ENCODE measurements around the gene ITGBL1.
A peak's percentile ranks its signal among the peaks of the same experiment; 100 is the strongest.

The ITGBL1 gene

GRCh38 chr13:101416181-101417042 lies 36.1 kb upstream of the ITGBL1 start, which contains the start of gene NALCN:
TSS of gene NALCN (minus strand) at chr13:101416508. CDS start at chr13:101399126, 17,382 bp downstream.
- H3K4me1 ChIP-seq (ENCODE audit: low read length): peaks cover 11% of the 10 kb centered on the region
- H3K9me3 ChIP-seq (replicated peaks; ENCODE audit: insufficient read depth, low read length): no peaks in the 10 kb centered on the region
- peak within 1 kb of the TSS; percentile 55; the same call in 1 of the 2 replicates for H3K9ac ChIP-seq (ENCODE audit: low read length)
- TF ChIP-seq EZH2phosphoT487 (IDR thresholded peaks at IDR 0.05; ENCODE audit: low read length) (no peak), EZH2 (optimal IDR thresholded peaks at IDR 0.05; ENCODE audit: low read depth, low read length) (no peak)
- TF ChIP-seq, protein P1, sequence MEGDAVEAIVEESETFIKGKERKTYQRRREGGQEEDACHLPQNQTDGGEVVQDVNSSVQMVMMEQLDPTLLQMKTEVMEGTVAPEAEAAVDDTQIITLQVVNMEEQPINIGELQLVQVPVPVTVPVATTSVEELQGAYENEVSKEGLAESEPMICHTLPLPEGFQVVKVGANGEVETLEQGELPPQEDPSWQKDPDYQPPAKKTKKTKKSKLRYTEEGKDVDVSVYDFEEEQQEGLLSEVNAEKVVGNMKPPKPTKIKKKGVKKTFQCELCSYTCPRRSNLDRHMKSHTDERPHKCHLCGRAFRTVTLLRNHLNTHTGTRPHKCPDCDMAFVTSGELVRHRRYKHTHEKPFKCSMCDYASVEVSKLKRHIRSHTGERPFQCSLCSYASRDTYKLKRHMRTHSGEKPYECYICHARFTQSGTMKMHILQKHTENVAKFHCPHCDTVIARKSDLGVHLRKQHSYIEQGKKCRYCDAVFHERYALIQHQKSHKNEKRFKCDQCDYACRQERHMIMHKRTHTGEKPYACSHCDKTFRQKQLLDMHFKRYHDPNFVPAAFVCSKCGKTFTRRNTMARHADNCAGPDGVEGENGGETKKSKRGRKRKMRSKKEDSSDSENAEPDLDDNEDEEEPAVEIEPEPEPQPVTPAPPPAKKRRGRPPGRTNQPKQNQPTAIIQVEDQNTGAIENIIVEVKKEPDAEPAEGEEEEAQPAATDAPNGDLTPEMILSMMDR (IDR thresholded peaks at IDR 0.05; ENCODE audit: low read length): no peak
- H4K20me1 ChIP-seq (ENCODE audit: insufficient read depth, low read length): no peaks in the 10 kb centered on the region
- no peaks in the 10 kb centered on the region for H3K36me3 ChIP-seq (replicated peaks; ENCODE audit: insufficient read depth, low read length)
- DNase-seq: peak; percentile 50
- no peaks in the 10 kb centered on the region for H3K9me2 ChIP-seq (replicated peaks; ENCODE audit: insufficient read depth, low read length)
- no peaks in the 10 kb centered on the region; the same call in 1 of the 2 replicates for H3K27me3 ChIP-seq (replicated peaks; ENCODE audit: insufficient read depth, low read length)
- peaks cover 3% of the 10 kb centered on the region; the same call in 1 of the 2 replicates for H3K79me2 ChIP-seq (ENCODE audit: low read length)
- peak within 1 kb of the TSS; percentile 70; the same call in 1 of the 2 replicates for H3K27ac ChIP-seq (ENCODE audit: low read length)
- H3F3A ChIP-seq (ENCODE audit: insufficient read depth, low read length): peaks cover 12% of the 10 kb centered on the region
- H2AFZ ChIP-seq (ENCODE audit: low read length): peak within 1 kb of the TSS; percentile 99
- peak within 1 kb of the TSS; percentile 99 for H3K4me2 ChIP-seq (ENCODE audit: low read depth, low read length)
- H3K4me3 ChIP-seq (ENCODE audit: low read length): peak within 1 kb of the TSS; percentile 87

- Histone ChIP-seq H3K79me2 (ENCODE audit: low read length) (peaks cover 3% of the 10 kb centered on the region; the same call in 1 of the 2 replicates), H4K20me1 (ENCODE audit: insufficient read depth, low read length) (no peaks in the 10 kb centered on the region), H3K9me3 (replicated peaks; ENCODE audit: insufficient read depth, low read length) (no peaks in the 10 kb centered on the region), H3K36me3 (replicated peaks; ENCODE audit: insufficient read depth, low read length) (no peaks in the 10 kb centered on the region), H3K4me1 (ENCODE audit: low read length) (peaks cover 11% of the 10 kb centered on the region), H3K9me2 (replicated peaks; ENCODE audit: insufficient read depth, low read length) (no peaks in the 10 kb centered on the region), H2AFZ (ENCODE audit: low read length) (no peak overlapping the region; the same call in 1 of the 2 replicates), H3F3A (ENCODE audit: insufficient read depth, low read length) (peaks cover 12% of the 10 kb centered on the region), H3K4me2 (ENCODE audit: low read depth, low read length) (peak overlapping the region; percentile 99), H3K27me3 (replicated peaks; ENCODE audit: insufficient read depth, low read length) (no peaks in the 10 kb centered on the region; the same call in 1 of the 2 replicates), H3K27ac (ENCODE audit: low read length) (no peak overlapping the region), H3K9ac (ENCODE audit: low read length) (no peak overlapping the region), H3K4me3 (ENCODE audit: low read length) (peak overlapping the region; percentile 87)
- no peak for DNase-seq
- TF ChIP-seq, protein P1 (IDR thresholded peaks at IDR 0.05; ENCODE audit: low read length): no peak
- TF ChIP-seq EZH2 (optimal IDR thresholded peaks at IDR 0.05; ENCODE audit: low read depth, low read length) (no peak), EZH2phosphoT487 (IDR thresholded peaks at IDR 0.05; ENCODE audit: low read length) (no peak)
Observed at GRCh38 chr13:101417043-101417406, 35.5 kb upstream of the ITGBL1 start.

GRCh38 chr13:101417501-101417900 lies 35.0 kb upstream of the ITGBL1 start:
- Histone ChIP-seq H3K9ac (ENCODE audit: low read length) (no peak overlapping the region), H3F3A (ENCODE audit: insufficient read depth, low read length) (peaks cover 12% of the 10 kb centered on the region), H3K4me3 (ENCODE audit: low read length) (no peak overlapping the region), H3K4me2 (ENCODE audit: low read depth, low read length) (no peak overlapping the region), H3K9me2 (replicated peaks; ENCODE audit: insufficient read depth, low read length) (no peaks in the 10 kb centered on the region), H2AFZ (ENCODE audit: low read length) (no peak overlapping the region), H4K20me1 (ENCODE audit: insufficient read depth, low read length) (no peaks in the 10 kb centered on the region), H3K36me3 (replicated peaks; ENCODE audit: insufficient read depth, low read length) (no peaks in the 10 kb centered on the region), H3K79me2 (ENCODE audit: low read length) (peaks cover 3% of the 10 kb centered on the region; the same call in 1 of the 2 replicates), H3K27me3 (replicated peaks; ENCODE audit: insufficient read depth, low read length) (no peaks in the 10 kb centered on the region; the same call in 1 of the 2 replicates), H3K9me3 (replicated peaks; ENCODE audit: insufficient read depth, low read length) (no peaks in the 10 kb centered on the region), H3K27ac (ENCODE audit: low read length) (no peak overlapping the region), H3K4me1 (ENCODE audit: low read length) (peaks cover 11% of the 10 kb centered on the region)
- TF ChIP-seq EZH2 (optimal IDR thresholded peaks at IDR 0.05; ENCODE audit: low read depth, low read length) (no peak), EZH2phosphoT487 (IDR thresholded peaks at IDR 0.05; ENCODE audit: low read length) (no peak)
- TF ChIP-seq, protein P1 (IDR thresholded peaks at IDR 0.05; ENCODE audit: low read length): no peak
- DNase-seq: no peak

Data from MM.1S (cell line).